ENCODE results near the gene USH2A.

Gene USH2A

GRCh38 chr1:215905493-215906115 is 517.6 kb downstream of the USH2A start:
- H3K4me3 ChIP-seq (ENCODE audit: low read length): no peak overlapping the region
- no peak for TF ChIP-seq CTCF (conservative IDR thresholded peaks at IDR 0.05; ENCODE audit: low read depth, low read length)
- no peak for DNase-seq (ENCODE audit: low read depth)

- no peak for TF ChIP-seq CTCF (conservative IDR thresholded peaks at IDR 0.05; ENCODE audit: low read depth, low read length)
- H3K4me3 ChIP-seq (ENCODE audit: low read length): no peak overlapping the region
- DNase-seq (ENCODE audit: low read depth): no peak
Measured at GRCh38 chr1:215900684-215901083, 522.6 kb downstream of the USH2A start.

GRCh38 chr1:215899901-215900300 is 523.3 kb downstream of the USH2A start:
- TF ChIP-seq CTCF (conservative IDR thresholded peaks at IDR 0.05; ENCODE audit: low read depth, low read length): no peak
- DNase-seq (ENCODE audit: low read depth): no peak
- no peak overlapping the region for H3K4me3 ChIP-seq (ENCODE audit: low read length)

- no peak overlapping the region for H3K4me3 ChIP-seq (ENCODE audit: low read length)
- TF ChIP-seq CTCF (conservative IDR thresholded peaks at IDR 0.05; ENCODE audit: low read depth, low read length): no peak
- no peak for DNase-seq (ENCODE audit: low read depth)
Measured at GRCh38 chr1:215895893-215896292, 527.4 kb downstream of the USH2A start.

- H3K4me3 ChIP-seq (ENCODE audit: low read length): no peak overlapping the region
- DNase-seq (ENCODE audit: low read depth): no peak
- no peak for TF ChIP-seq CTCF (conservative IDR thresholded peaks at IDR 0.05; ENCODE audit: low read depth, low read length)
Measured at GRCh38 chr1:215895276-215895675, 528.0 kb downstream of the USH2A start.

- no peak for TF ChIP-seq CTCF (conservative IDR thresholded peaks at IDR 0.05; ENCODE audit: low read depth, low read length)
Measured at GRCh38 chr1:215894617-215895016, 528.6 kb downstream of the USH2A start.

GRCh38 chr1:215891266-215892057 is 531.8 kb downstream of the USH2A start:
- H3K4me3 ChIP-seq (ENCODE audit: low read length): no peak overlapping the region
- DNase-seq (ENCODE audit: low read depth): peak; percentile 71
- TF ChIP-seq CTCF (conservative IDR thresholded peaks at IDR 0.05; ENCODE audit: low read depth, low read length): no peak

More at GRCh38 chr1:215894617-215895016, 528.6 kb downstream of the USH2A start:
- no peak overlapping the region for H3K4me3 ChIP-seq (ENCODE audit: low read length)
- DNase-seq (ENCODE audit: low read depth): no peak
